Breast epithelium (tissue), 4 donors: Measurements from ENCODE around the gene OR4N5. TPM values are rescaled to one million over a fixed set of nuclear protein-coding genes. Genes with fewer than 3 reads are reported as not detected.
"Not testable (repeated sequence)": the region's sequence is repeated elsewhere in the genome, so short reads cannot be mapped to it uniquely, and the experiment has no call there.

Experiments used
- DNase-seq, 2 donors: peaks; one replicate each; pipeline ENCODE4 v3.0.0-alpha.2; 2019; ENCODE audit warnings: low spot score in 2 of 2
- H3K27ac ChIP-seq, 2 donors: fragments of 200-600 bp; sonication (generic) in 1 of 2; one replicate each; pipeline ENCODE4 v1.5.1; 2016 to 2019; ENCODE audit warnings: mild to moderate bottlenecking in 1 of 2
- H3K27me3 ChIP-seq, 2 donors: fragments of 200-600 bp; sonication (generic) in 1 of 2; one replicate each; pipeline versions ENCODE4 v1.5.1 to v1.6.0; 2017 to 2019; ENCODE audit warnings: control low read depth in 1 of 2, mild to moderate bottlenecking in 1 of 2
- H3K36me3 ChIP-seq: fragments of 200-600 bp; one replicate; pipeline ENCODE4 v1.5.1; 2019
- H3K4me1 ChIP-seq, 2 donors: fragments of 200-600 bp; sonication (generic); one replicate each; pipeline ENCODE4 v1.5.1; 2016 to 2019; ENCODE audit warnings: control low read depth in 1 of 2
- H3K4me3 ChIP-seq, 3 donors: fragments of 200-600 bp; sonication (generic); 1 replicate in 2 of 3; 2 replicates in 1 of 3; pipeline ENCODE4 v1.5.1; 2016 to 2019; ENCODE audit warnings: mild to moderate bottlenecking in 3 of 3, moderate library complexity in 2 of 3
- H3K9me3 ChIP-seq, 2 donors: fragments of 200-600 bp; sonication (generic) in 1 of 2; one replicate each; pipeline ENCODE4 v1.5.1; 2016 to 2019; ENCODE audit warnings: control low read depth in 1 of 2
- POLR2A ChIP-seq: fragments of 450-650 bp; IDR thresholded peaks from one replicate; pipeline ENCODE4 v1.6.1; 2016; ENCODE audit warnings: antibody characterized with exemption, mild to moderate bottlenecking, moderate library complexity
- POLR2AphosphoS5 ChIP-seq, 3 donors: sonication (generic); formaldehyde crosslinking; IDR thresholded peaks; one replicate each; pipeline ENCODE4 v1.6.1; 2017; ENCODE audit warnings: antibody characterized with exemption in 3 of 3
- intact Hi-C: fragments of 100-400 bp; cut with DNase I; formaldehyde crosslinking; loops from one replicate; pipeline ENCODE4 v1.15.1; 2023; ENCODE audit warnings: low total_unique reads
- total RNA-seq, 3 donors: library from RNA; depleted of rRNA; stranded (reverse); fragments of >200 nt; gene quantifications; one replicate each; pipeline ENCODE4 v1.1.0, GENCODE V29; 2016
- TF ChIP-seq, protein P1 (sequence below), 3 donors: fragments of 450-650 bp; IDR thresholded peaks; one replicate each; pipeline ENCODE4 v1.5.1; 2016 to 2017; ENCODE audit warnings: antibody characterized with exemption in 3 of 3, mild to moderate bottlenecking in 3 of 3, moderate library complexity in 3 of 3

The OR4N5 gene
- total RNA-seq, 3 donors from 2014 or later = not detected

DNA sequence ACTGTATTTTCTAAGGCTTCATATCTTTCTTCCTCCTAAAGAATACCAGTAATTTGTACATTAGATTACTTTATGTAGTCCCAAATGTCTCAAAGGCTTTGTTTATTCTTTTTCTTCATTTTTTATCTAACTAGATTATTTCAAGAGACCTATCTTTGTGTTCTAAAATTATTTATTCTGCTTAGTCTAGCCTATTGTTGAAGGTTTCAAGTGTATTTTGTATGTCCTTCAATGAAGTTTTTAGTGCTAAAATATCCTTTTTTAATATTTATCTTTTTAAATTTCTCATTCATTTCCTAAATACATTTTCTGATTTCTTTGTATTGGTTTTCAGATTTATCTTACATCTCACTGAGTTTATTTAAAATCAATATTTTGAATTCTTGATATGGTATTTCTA, 25.8 kb downstream of the OR4N5 start:
- DNase-seq = no peak
- Histone ChIP-seq H3K9me3 (peaks cover 10 to 23% of the 10 kb centered on the region in 2 donors), H3K36me3 (no peaks in the 10 kb centered on the region), H3K4me3 (no peak overlapping the region), H3K4me1 (no peaks in the 10 kb centered on the region), H3K27ac (no peak overlapping the region), H3K27me3 (no peaks in the 10 kb centered on the region)
- intact Hi-C loops = no loop called here
- no peak for TF ChIP-seq POLR2A
- TF ChIP-seq POLR2AphosphoS5 (IDR thresholded peaks at IDR 0.05) = no peak
- TF ChIP-seq, protein P1, sequence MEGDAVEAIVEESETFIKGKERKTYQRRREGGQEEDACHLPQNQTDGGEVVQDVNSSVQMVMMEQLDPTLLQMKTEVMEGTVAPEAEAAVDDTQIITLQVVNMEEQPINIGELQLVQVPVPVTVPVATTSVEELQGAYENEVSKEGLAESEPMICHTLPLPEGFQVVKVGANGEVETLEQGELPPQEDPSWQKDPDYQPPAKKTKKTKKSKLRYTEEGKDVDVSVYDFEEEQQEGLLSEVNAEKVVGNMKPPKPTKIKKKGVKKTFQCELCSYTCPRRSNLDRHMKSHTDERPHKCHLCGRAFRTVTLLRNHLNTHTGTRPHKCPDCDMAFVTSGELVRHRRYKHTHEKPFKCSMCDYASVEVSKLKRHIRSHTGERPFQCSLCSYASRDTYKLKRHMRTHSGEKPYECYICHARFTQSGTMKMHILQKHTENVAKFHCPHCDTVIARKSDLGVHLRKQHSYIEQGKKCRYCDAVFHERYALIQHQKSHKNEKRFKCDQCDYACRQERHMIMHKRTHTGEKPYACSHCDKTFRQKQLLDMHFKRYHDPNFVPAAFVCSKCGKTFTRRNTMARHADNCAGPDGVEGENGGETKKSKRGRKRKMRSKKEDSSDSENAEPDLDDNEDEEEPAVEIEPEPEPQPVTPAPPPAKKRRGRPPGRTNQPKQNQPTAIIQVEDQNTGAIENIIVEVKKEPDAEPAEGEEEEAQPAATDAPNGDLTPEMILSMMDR (IDR thresholded peaks at IDR 0.05) = no peak

DNA sequence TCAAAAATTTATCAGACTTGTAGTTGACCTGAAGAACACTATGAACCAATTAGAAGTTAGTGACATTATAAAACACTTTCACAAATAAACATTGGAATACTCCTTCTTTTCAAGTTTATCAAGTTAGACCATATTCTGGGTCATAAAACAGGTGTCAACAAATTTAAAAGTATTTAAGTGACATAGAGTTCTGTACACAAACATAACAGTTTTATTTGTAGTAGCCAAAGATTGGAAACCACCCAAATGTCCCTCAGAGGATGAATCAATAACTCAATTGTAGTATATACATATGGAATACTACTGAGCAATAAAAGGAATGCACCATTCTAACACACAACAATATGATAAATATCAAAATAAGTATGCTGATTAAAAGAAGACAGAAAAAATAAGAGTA, 28.5 kb downstream of the OR4N5 start:
- Histone ChIP-seq H3K27me3 (no peaks in the 10 kb centered on the region), H3K9me3 (peaks cover 10 to 23% of the 10 kb centered on the region in 2 donors), H3K27ac (no peak overlapping the region), H3K4me1 (no peaks in the 10 kb centered on the region), H3K4me3 (no peak overlapping the region), H3K36me3 (no peaks in the 10 kb centered on the region)
- no peak for DNase-seq
- TF ChIP-seq POLR2A (no peak), POLR2AphosphoS5 (IDR thresholded peaks at IDR 0.05) (no peak)
- TF ChIP-seq, protein P1 (IDR thresholded peaks at IDR 0.05) = no peak
- intact Hi-C loops = no loop called here

DNA sequence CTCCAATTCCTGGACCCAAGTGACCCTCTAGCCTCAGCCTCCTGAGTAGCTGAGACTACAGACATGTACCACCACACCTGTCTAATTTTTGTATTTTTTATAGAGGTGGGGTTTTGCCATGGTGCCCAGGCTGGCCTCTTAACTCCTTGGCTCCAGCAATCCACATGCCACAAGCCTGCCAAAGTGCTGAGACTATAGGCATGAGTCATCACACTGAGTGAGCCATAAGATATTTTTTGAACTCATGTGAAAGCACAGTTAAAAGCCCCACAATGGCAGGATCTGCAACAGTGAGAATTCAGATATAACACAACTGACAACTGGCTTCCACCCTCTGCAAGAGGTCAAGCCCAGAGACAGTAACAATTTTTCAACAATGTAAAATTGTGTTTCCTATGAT, 31.2 kb downstream of the OR4N5 start:
- H3K27ac ChIP-seq, H3K4me1 ChIP-seq: not testable (repeated sequence)

DNA sequence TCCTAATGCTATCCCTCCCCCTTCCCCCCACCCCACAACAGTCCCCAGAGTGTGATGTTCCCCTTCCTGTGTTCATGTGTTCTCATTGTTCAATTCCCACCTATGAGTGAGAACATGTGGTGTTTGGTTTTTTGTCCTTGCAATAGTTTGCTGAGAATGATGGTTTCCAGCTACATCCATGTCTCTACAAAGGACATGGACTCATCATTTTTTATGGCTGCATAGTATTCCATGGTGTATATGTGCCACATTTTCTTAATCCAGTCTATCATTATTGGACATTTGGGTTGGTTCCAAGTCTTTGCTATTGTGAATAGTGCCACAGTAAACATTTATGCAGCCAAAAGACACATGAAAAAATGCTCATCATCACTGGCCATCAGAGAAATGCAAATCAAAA, 35.6 kb downstream of the OR4N5 start:
- H3K9me3 ChIP-seq, DNase-seq, H3K27me3 ChIP-seq, H3K4me3 ChIP-seq, H3K36me3 ChIP-seq, intact Hi-C loops, H3K4me1 ChIP-seq, H3K27ac ChIP-seq: not testable (repeated sequence)

More for the DNA sequence above, 31.2 kb downstream of the OR4N5 start:
- H3K4me3 ChIP-seq, H3K36me3 ChIP-seq, intact Hi-C loops, DNase-seq, H3K27me3 ChIP-seq: not testable (repeated sequence)
- H3K9me3 ChIP-seq = peaks cover 10 to 13% of the 10 kb centered on the region in 2 donors

DNA sequence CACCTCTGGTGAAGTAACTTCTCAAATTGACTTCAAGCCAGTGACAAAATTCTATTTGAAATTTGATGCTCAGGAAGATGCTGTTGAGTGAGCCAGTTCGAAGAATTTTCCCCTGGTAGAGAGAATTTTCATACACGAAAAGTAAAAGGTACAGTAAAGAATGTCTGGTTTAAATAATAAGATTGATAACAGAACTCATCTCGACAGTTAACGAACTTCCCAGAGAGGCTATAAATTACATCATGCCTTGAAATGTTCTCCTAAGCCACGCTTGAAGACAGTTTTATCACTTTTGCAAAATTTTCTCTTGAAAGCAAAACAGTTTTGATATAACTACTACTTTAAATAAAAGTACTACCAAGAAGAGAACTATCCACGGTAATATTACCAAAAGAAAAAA, 37.7 kb downstream of the OR4N5 start:
- TF ChIP-seq POLR2AphosphoS5 (IDR thresholded peaks at IDR 0.05) (no peak), POLR2A (no peak)
- TF ChIP-seq, protein P1 (IDR thresholded peaks at IDR 0.05) = no peak
- DNase-seq = no peak
- Histone ChIP-seq H3K27ac (no peak overlapping the region), H3K27me3 (no peaks in the 10 kb centered on the region), H3K9me3 (no peaks in the 10 kb centered on the region), H3K36me3 (no peaks in the 10 kb centered on the region), H3K4me1 (no peaks in the 10 kb centered on the region), H3K4me3 (no peak overlapping the region)
- intact Hi-C loops = no loop called here

DNA sequence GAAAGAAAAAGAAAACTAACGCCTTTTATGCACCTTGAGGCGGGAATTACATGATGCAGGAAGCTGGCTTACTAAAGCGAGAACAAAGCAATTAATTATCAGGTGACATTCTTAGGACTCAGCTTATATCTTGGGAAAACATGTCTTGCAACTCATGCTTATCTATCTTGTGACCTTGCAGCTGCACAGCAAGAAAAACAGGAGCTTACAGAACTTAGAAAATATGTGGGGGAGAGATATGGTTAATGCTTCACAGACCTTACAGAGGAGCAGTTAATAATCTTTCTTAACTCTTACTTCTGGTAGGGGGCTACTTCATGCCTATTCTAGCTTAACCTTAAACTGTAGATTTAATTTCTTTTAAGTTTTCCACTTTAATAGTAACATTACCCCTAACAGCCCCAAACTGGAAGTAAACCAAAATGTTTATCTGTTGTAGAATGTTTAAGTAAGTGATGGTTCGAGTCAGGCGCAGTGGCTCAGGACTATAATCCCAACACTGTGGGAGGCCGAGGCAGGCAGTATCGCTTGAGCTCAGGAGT, 38.9 kb downstream of the OR4N5 start:
- no peak for TF ChIP-seq POLR2AphosphoS5 (IDR thresholded peaks at IDR 0.05)
- TF ChIP-seq, protein P1 (IDR thresholded peaks at IDR 0.05) = no peak
- TF ChIP-seq POLR2A = no peak
- intact Hi-C loops = no loop called here

More for the DNA sequence above, 38.9 kb downstream of the OR4N5 start:
- no peak overlapping the region for H3K27ac ChIP-seq
- no peaks in the 10 kb centered on the region for H3K27me3 ChIP-seq
- H3K4me1 ChIP-seq = no peaks in the 10 kb centered on the region
- no peak overlapping the region for H3K4me3 ChIP-seq
- H3K9me3 ChIP-seq = no peaks in the 10 kb centered on the region
- no peak for DNase-seq
- no peaks in the 10 kb centered on the region for H3K36me3 ChIP-seq
